ENCODE data around the gene TRAF7. TPM values are rescaled to one million over a fixed set of nuclear protein-coding genes. Genes with fewer than 3 reads are reported as not detected.

TRAF7 gene
- total and polyA plus RNA-seq, 2 of the 13 experiments (the other 11 are each of a cell fraction or from before 2014, with no cell fraction given), result 47.9 to 65.6 TPM

- TF ChIP-seq KDM5A (IDR thresholded peaks at IDR 0.05; ENCODE audit: borderline replicate concordance, low read length), result no peak
- TF ChIP-seq, protein P1, sequence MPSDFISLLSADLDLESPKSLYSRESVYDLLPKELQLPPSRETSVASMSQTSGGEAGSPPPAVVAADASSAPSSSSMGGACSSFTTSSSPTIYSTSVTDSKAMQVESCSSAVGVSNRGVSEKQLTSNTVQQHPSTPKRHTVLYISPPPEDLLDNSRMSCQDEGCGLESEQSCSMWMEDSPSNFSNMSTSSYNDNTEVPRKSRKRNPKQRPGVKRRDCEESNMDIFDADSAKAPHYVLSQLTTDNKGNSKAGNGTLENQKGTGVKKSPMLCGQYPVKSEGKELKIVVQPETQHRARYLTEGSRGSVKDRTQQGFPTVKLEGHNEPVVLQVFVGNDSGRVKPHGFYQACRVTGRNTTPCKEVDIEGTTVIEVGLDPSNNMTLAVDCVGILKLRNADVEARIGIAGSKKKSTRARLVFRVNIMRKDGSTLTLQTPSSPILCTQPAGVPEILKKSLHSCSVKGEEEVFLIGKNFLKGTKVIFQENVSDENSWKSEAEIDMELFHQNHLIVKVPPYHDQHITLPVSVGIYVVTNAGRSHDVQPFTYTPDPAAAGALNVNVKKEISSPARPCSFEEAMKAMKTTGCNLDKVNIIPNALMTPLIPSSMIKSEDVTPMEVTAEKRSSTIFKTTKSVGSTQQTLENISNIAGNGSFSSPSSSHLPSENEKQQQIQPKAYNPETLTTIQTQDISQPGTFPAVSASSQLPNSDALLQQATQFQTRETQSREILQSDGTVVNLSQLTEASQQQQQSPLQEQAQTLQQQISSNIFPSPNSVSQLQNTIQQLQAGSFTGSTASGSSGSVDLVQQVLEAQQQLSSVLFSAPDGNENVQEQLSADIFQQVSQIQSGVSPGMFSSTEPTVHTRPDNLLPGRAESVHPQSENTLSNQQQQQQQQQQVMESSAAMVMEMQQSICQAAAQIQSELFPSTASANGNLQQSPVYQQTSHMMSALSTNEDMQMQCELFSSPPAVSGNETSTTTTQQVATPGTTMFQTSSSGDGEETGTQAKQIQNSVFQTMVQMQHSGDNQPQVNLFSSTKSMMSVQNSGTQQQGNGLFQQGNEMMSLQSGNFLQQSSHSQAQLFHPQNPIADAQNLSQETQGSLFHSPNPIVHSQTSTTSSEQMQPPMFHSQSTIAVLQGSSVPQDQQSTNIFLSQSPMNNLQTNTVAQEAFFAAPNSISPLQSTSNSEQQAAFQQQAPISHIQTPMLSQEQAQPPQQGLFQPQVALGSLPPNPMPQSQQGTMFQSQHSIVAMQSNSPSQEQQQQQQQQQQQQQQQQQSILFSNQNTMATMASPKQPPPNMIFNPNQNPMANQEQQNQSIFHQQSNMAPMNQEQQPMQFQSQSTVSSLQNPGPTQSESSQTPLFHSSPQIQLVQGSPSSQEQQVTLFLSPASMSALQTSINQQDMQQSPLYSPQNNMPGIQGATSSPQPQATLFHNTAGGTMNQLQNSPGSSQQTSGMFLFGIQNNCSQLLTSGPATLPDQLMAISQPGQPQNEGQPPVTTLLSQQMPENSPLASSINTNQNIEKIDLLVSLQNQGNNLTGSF (CRISPR knock-in tag; IDR thresholded peaks at IDR 0.05), result no peak
- no peak for TF ChIP-seq ZNF557 (CRISPR knock-in tag; IDR thresholded peaks at IDR 0.05)
- no peak for TF ChIP-seq U2AF2 (IDR thresholded peaks at IDR 0.05; ENCODE audit: low read depth, low read length)
- TF ChIP-seq CEBPG (CRISPR knock-in tag; IDR thresholded peaks at IDR 0.05), result no peak
- no peak for TF ChIP-seq MAZ (IDR thresholded peaks at IDR 0.05; ENCODE audit: borderline replicate concordance, low read depth, low read length)
- 0 out of 2 replicates have a peak, but pooled peaks have one; percentile 10 for TF ChIP-seq MAZ (CRISPR knock-in tag; IDR thresholded peaks at IDR 0.05; ENCODE audit: low read depth)
- TF ChIP-seq BRCA1 (CRISPR knock-in tag; IDR thresholded peaks at IDR 0.05), result no peak
- no peak for TF ChIP-seq ZNF225 (CRISPR knock-in tag; IDR thresholded peaks at IDR 0.05)
- TF ChIP-seq ZNF121 (CRISPR knock-in tag; IDR thresholded peaks at IDR 0.05), result 0 out of 2 replicates have a peak, but pooled peaks have one; percentile 36
- no peak for TF ChIP-seq ZNF180 (CRISPR knock-in tag; IDR thresholded peaks at IDR 0.05; ENCODE audit: borderline replicate concordance, low read depth)
- no peak for TF ChIP-seq RCOR2 (CRISPR knock-in tag; IDR thresholded peaks at IDR 0.05)
- TF ChIP-seq RFX3 (CRISPR knock-in tag; IDR thresholded peaks at IDR 0.05), result no peak
- peak; percentile 61; the same call in 1 of the 2 replicates for TF ChIP-seq ZBTB26 (CRISPR knock-in tag; IDR thresholded peaks at IDR 0.05; ENCODE audit: borderline replicate concordance)
- no peak for TF ChIP-seq CBX5 (CRISPR knock-in tag; IDR thresholded peaks at IDR 0.05; ENCODE audit: borderline replicate concordance)
- TF ChIP-seq, protein P2, sequence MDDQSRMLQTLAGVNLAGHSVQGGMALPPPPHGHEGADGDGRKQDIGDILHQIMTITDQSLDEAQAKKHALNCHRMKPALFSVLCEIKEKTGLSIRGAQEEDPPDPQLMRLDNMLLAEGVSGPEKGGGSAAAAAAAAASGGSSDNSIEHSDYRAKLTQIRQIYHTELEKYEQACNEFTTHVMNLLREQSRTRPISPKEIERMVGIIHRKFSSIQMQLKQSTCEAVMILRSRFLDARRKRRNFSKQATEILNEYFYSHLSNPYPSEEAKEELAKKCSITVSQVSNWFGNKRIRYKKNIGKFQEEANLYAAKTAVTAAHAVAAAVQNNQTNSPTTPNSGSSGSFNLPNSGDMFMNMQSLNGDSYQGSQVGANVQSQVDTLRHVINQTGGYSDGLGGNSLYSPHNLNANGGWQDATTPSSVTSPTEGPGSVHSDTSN (CRISPR knock-in tag; IDR thresholded peaks at IDR 0.05; ENCODE audit: borderline replicate concordance), result no peak
- TF ChIP-seq THAP9 (CRISPR knock-in tag; IDR thresholded peaks at IDR 0.05; ENCODE audit: borderline replicate concordance), result no peak
- TF ChIP-seq ZNF562 (CRISPR knock-in tag; IDR thresholded peaks at IDR 0.05; ENCODE audit: borderline replicate concordance), result no peak
Observed at GRCh38 chr16:2210386-2211365, 55.1 kb downstream of the TRAF7 start, which contains the start of gene BRICD5 (continued).
